SK-N-SH (cell line): ENCODE results near the gene TRIM72. TPM values are rescaled to one million over a fixed set of nuclear protein-coding genes. Genes with fewer than 3 reads are reported as not detected.

Experiments used
- CTCF ChIA-PET: fragments of 300-600, 350-600 bp; formaldehyde crosslinking; extraction: SDS; loops from one replicate; lab custom pipeline; 2021; lab: Yijun Ruan, JAX
- POLR2A ChIA-PET: fragments of 350-600 bp; sonication (Branson Sonifier 250); formaldehyde crosslinking; extraction: SDS; loops from one replicate; lab custom pipeline; 2020; ENCODE audit warnings: antibody characterized with exemption, inconsistent platforms; lab: Yijun Ruan, JAX
- DNase-seq: peaks from one replicate; pipeline ENCODE4 v3.0.0; 2012
- H2AFZ ChIP-seq: fragments of 200-600 bp; sonication (generic); 2 replicates; pipeline ENCODE4 v1.8.1; 2016; ENCODE audit warnings: antibody characterized with exemption, mild to moderate bottlenecking, low read depth
- H3F3A ChIP-seq: fragments of 200-600 bp; sonication (generic); replicated peaks from 2 replicates; pipeline ENCODE3; 2016; ENCODE audit warnings: antibody characterized with exemption, mild to moderate bottlenecking; ENCODE audit not compliant: insufficient read depth
- H3K27ac ChIP-seq, 2 experiments: fragments of 200-500 bp in 1 of 2; fragments of 200-600 bp in 1 of 2; sonication (Bioruptor generic) in 1 of 2; sonication (generic), shearing (Covaris generic) in 1 of 2; 2 replicates each; pipeline versions ENCODE4 v1.5.1 to v1.6.1; 2014 to 2016; ENCODE audit warnings: low read depth in 2 of 2, inconsistent platforms in 1 of 2, low read length in 1 of 2, mild to moderate bottlenecking in 1 of 2, mixed read lengths in 1 of 2
- H3K27me3 ChIP-seq: fragments of 200-600 bp; sonication (generic), shearing (Covaris generic); 2 replicates; pipeline ENCODE4 v1.6.1; 2016; ENCODE audit warnings: mixed run types; ENCODE audit not compliant: insufficient read depth
- H3K36me3 ChIP-seq, 2 experiments: fragments of 200-500 bp in 1 of 2; fragments of 200-600 bp in 1 of 2; sonication (Bioruptor generic) in 1 of 2; sonication (generic) in 1 of 2; replicated peaks in 1 of 2; 2 replicates each; pipeline versions ENCODE3 to v1.5.1; 2014 to 2016; ENCODE audit warnings: low read length in 1 of 2, mild to moderate bottlenecking in 1 of 2; ENCODE audit not compliant: insufficient read depth in 2 of 2, control insufficient read depth in 1 of 2
- H3K4me1 ChIP-seq, 2 experiments: fragments of 200-500 bp in 1 of 2; fragments of 200-600 bp in 1 of 2; sonication (Bioruptor generic) in 1 of 2; sonication (generic), shearing (Covaris generic) in 1 of 2; 2 replicates each; pipeline versions ENCODE4 v1.5.1 to v1.6.1; 2014 to 2016; ENCODE audit warnings: low read depth in 1 of 2, low read length in 1 of 2, mixed run types in 1 of 2; ENCODE audit not compliant: insufficient read depth in 2 of 2, control insufficient read depth in 1 of 2
- H3K4me2 ChIP-seq: fragments of 200-600 bp; sonication (generic), shearing (Covaris generic); 2 replicates; pipeline ENCODE4 v1.6.1; 2017; ENCODE audit warnings: mixed run types
- H3K4me3 ChIP-seq, 2 experiments: fragments of 200-500 bp in 1 of 2; fragments of 200-600 bp in 1 of 2; sonication (Bioruptor generic) in 1 of 2; sonication (generic), shearing (Covaris generic) in 1 of 2; 2 replicates each; pipeline versions ENCODE4 v1.5.1 to v1.8.1; 2014 to 2016; ENCODE audit warnings: low read depth in 2 of 2, inconsistent platforms in 1 of 2, low read length in 1 of 2, mild to moderate bottlenecking in 1 of 2, mixed read lengths in 1 of 2, moderate library complexity in 1 of 2
- H3K79me2 ChIP-seq: fragments of 200-600 bp; sonication (generic); 2 replicates; pipeline ENCODE4 v1.8.1; 2017; ENCODE audit warnings: mild to moderate bottlenecking; ENCODE audit not compliant: insufficient read depth
- H3K9ac ChIP-seq: fragments of 200-600 bp; sonication (generic); 2 replicates; pipeline ENCODE4 v1.6.1; 2017; ENCODE audit warnings: mixed run types
- H3K9me2 ChIP-seq: fragments of 200-600 bp; sonication (generic); 2 replicates; pipeline ENCODE4 v1.6.1; 2017; ENCODE audit warnings: mixed run types
- H3K9me3 ChIP-seq: fragments of 200-600 bp; sonication (generic); 2 replicates; pipeline ENCODE4 v1.6.1; 2017; ENCODE audit warnings: mixed run types, mild to moderate bottlenecking, moderate library complexity
- H4K20me1 ChIP-seq: fragments of 200-600 bp; sonication (generic); 2 replicates; pipeline ENCODE4 v1.6.1; 2017; ENCODE audit warnings: mild to moderate bottlenecking, mixed run types; ENCODE audit not compliant: insufficient read depth
- CHD2 ChIP-seq: fragments of 150-350 bp; IDR thresholded peaks from 2 replicates; pipeline ENCODE4 v1.6.1; 2018; ENCODE audit warnings: low read length; ENCODE audit not compliant: partially characterized antibody
- EP300 ChIP-seq, 2 experiments: IDR thresholded peaks; 2 replicates each; pipeline versions ENCODE4 v1.4.0 to v1.6.1; 2012; ENCODE audit warnings: borderline replicate concordance in 1 of 2, low read depth in 1 of 2, low read length in 1 of 2
- GABPA ChIP-seq: IDR thresholded peaks from 2 replicates; pipeline ENCODE4 v1.4.0; 2012; ENCODE audit warnings: low read depth, mild to moderate bottlenecking
- MXI1 ChIP-seq: IDR thresholded peaks from 2 replicates; pipeline ENCODE4 v1.6.1; 2012; ENCODE audit warnings: mild to moderate bottlenecking, low read depth, low read length, improper control_type of control experiment
- NRF1 ChIP-seq: IDR thresholded peaks from 2 replicates; pipeline ENCODE4 v1.6.1; 2012; ENCODE audit warnings: low read depth, mild to moderate bottlenecking, low read length
- RCOR1 ChIP-seq: fragments of 150-350 bp; IDR thresholded peaks from 2 replicates; pipeline ENCODE4 v1.6.1; 2017; ENCODE audit warnings: antibody characterized with exemption, low read length
- RXRA ChIP-seq: IDR thresholded peaks from 2 replicates; pipeline ENCODE4 v1.4.0; 2012; ENCODE audit warnings: low read depth, mild to moderate bottlenecking, borderline replicate concordance
- SIN3A ChIP-seq: IDR thresholded peaks from 2 replicates; pipeline ENCODE4 v1.6.1; 2012; ENCODE audit warnings: low read depth, mild to moderate bottlenecking, low read length, moderate library complexity, borderline replicate concordance
- SMC3 ChIP-seq: IDR thresholded peaks from 2 replicates; pipeline ENCODE4 v1.6.1; 2012; ENCODE audit warnings: low read depth, low read length, improper control_type of control experiment
- TAF1 ChIP-seq: IDR thresholded peaks from 2 replicates; pipeline ENCODE4 v1.6.1; 2012; ENCODE audit warnings: low read depth, mild to moderate bottlenecking, low read length, moderate library complexity, borderline replicate concordance
- TEAD4 ChIP-seq: IDR thresholded peaks from 2 replicates; pipeline ENCODE4 v1.4.0; 2012; ENCODE audit warnings: mild to moderate bottlenecking, borderline replicate concordance; ENCODE audit not compliant: insufficient read depth
- WGBS: methylation state at CpG from one replicate; pipeline ENCODE4 v1.1.6; 2017; ENCODE audit warnings: low lambda C conversion rate; 5-methylcytosine and 5-hydroxymethylcytosine counted together
- polyA plus RNA-seq, 3 experiments: library from polyadenylated mRNA; depleted of rRNA; stranded (reverse); fragments of >200 nt; gene quantifications; 2 replicates each; pipeline ENCODE4 v1.2.3, GENCODE V29; 2012
- TF ChIP-seq, protein P1 (sequence below): IDR thresholded peaks from 2 replicates; pipeline ENCODE4 v1.6.1; 2012; ENCODE audit warnings: mild to moderate bottlenecking, low read depth, low read length, moderate library complexity
- TF ChIP-seq, protein P2 (sequence below): IDR thresholded peaks from 2 replicates; pipeline ENCODE4; 2012
- TF ChIP-seq, protein P3 (sequence below): fragments of 150-350 bp; IDR thresholded peaks from 2 replicates; pipeline ENCODE4 v1.6.1; 2017; ENCODE audit warnings: antibody characterized with exemption, low read length, low read depth, borderline replicate concordance
- TF ChIP-seq, protein P4 (sequence below): IDR thresholded peaks from 2 replicates; pipeline ENCODE4 v1.4.0; 2012; ENCODE audit warnings: low read depth

Gene TRIM72
- polyA plus RNA-seq, 1 of the 3 experiments (the other 2 are of a cell fraction) = under 0.01 TPM

DNA sequence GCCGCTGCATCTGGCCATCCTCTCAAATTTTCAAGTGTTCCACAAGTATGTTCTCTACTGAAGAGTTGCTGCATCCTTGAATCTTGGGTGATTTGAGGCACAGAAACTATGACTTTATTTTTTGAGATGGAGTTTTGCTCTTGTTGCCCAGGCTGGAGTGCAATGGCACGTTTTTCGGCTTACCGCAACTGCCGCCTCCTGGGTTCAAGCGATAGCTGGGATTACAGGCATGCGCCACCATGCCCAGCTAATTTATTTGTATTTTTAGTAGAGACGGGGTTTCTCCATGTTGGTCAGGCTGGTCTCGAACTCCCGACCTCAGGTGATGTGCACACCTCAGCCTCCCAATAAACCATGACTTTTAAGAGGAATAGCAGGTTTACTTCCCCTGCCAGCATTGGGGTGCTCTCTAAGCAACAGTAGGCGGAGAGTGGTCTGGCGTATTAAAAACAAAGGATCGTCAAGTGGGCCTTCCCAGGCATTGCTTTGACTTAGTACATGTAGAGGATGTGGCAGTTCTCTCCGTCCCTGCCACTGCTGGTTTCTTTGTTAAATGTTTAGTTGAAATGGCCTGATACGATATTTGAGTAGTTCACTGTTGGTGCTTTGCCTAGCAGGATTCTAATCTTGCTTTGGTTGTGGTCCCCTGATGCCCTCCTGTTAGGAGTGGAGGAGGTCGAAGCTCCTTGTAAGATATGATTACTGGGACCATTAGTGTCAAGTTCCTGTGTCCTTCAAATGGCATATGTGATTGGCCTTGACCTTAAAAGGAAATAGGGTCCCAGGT, 20.9 kb upstream of the TRIM72 start (continued):
- TF ChIP-seq, protein P1, sequence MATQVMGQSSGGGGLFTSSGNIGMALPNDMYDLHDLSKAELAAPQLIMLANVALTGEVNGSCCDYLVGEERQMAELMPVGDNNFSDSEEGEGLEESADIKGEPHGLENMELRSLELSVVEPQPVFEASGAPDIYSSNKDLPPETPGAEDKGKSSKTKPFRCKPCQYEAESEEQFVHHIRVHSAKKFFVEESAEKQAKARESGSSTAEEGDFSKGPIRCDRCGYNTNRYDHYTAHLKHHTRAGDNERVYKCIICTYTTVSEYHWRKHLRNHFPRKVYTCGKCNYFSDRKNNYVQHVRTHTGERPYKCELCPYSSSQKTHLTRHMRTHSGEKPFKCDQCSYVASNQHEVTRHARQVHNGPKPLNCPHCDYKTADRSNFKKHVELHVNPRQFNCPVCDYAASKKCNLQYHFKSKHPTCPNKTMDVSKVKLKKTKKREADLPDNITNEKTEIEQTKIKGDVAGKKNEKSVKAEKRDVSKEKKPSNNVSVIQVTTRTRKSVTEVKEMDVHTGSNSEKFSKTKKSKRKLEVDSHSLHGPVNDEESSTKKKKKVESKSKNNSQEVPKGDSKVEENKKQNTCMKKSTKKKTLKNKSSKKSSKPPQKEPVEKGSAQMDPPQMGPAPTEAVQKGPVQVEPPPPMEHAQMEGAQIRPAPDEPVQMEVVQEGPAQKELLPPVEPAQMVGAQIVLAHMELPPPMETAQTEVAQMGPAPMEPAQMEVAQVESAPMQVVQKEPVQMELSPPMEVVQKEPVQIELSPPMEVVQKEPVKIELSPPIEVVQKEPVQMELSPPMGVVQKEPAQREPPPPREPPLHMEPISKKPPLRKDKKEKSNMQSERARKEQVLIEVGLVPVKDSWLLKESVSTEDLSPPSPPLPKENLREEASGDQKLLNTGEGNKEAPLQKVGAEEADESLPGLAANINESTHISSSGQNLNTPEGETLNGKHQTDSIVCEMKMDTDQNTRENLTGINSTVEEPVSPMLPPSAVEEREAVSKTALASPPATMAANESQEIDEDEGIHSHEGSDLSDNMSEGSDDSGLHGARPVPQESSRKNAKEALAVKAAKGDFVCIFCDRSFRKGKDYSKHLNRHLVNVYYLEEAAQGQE = no peak
- no peak for TF ChIP-seq CHD2

DNA sequence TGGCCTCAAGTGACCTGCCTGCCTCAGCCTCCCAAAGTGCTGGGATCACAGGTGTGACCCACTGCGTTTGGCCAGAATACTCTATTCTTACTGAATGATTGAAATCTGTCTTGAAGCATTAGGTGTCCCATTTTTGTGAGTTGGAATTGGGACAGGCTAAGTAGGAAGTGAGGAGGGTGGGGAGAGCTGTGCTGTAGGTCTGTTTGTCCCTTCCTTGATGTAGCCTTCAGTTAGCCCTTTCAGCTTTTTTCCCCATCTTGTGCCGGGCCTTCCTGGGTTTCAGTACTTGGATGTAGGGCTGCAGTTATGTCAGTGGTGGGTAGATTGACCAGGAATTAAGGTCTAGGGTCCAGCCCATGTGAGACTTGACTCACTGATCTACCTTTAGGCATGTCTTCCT, 20.0 kb upstream of the TRIM72 start:
- Histone ChIP-seq H2AFZ (no peak overlapping the region), H3K9me2 (no peaks in the 10 kb centered on the region), H3K9me3 (no peaks in the 10 kb centered on the region), H3K27ac (no peak overlapping the region), H3K27me3 (no peaks in the 10 kb centered on the region), H3K79me2 (peaks cover 43% of the 10 kb centered on the region), H3K4me3 (no peak overlapping the region), H3K36me3 (peaks cover 70 to 71% of the 10 kb centered on the region in 2 experiments), H3K9ac (no peak overlapping the region), H4K20me1 (peaks cover 100% of the 10 kb centered on the region), H3K4me2 (no peak overlapping the region), H3F3A (peaks cover 79% of the 10 kb centered on the region), H3K4me1 (no peaks in the 10 kb centered on the region)
- no peak for TF ChIP-seq CHD2
- TF ChIP-seq SIN3A = no peak
- TF ChIP-seq, protein P2, sequence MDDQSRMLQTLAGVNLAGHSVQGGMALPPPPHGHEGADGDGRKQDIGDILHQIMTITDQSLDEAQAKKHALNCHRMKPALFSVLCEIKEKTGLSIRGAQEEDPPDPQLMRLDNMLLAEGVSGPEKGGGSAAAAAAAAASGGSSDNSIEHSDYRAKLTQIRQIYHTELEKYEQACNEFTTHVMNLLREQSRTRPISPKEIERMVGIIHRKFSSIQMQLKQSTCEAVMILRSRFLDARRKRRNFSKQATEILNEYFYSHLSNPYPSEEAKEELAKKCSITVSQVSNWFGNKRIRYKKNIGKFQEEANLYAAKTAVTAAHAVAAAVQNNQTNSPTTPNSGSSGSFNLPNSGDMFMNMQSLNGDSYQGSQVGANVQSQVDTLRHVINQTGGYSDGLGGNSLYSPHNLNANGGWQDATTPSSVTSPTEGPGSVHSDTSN = no peak
- TF ChIP-seq SMC3 = no peak
- TF ChIP-seq, protein P1 = no peak
- no peak for TF ChIP-seq MXI1
- TF ChIP-seq RCOR1 = no peak
- no peak for TF ChIP-seq RXRA
- TF ChIP-seq, protein P3, sequence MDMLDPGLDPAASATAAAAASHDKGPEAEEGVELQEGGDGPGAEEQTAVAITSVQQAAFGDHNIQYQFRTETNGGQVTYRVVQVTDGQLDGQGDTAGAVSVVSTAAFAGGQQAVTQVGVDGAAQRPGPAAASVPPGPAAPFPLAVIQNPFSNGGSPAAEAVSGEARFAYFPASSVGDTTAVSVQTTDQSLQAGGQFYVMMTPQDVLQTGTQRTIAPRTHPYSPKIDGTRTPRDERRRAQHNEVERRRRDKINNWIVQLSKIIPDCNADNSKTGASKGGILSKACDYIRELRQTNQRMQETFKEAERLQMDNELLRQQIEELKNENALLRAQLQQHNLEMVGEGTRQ = no peak
- TF ChIP-seq GABPA = no peak
- TF ChIP-seq NRF1 = no peak
- TF ChIP-seq TEAD4 = no peak
- TF ChIP-seq, protein P4, sequence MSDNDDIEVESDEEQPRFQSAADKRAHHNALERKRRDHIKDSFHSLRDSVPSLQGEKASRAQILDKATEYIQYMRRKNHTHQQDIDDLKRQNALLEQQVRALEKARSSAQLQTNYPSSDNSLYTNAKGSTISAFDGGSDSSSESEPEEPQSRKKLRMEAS = no peak
- no peak for TF ChIP-seq TAF1
- no peak for TF ChIP-seq EP300 (IDR thresholded peaks at IDR 0.05; ENCODE audit: borderline replicate concordance in 1 of 2, low read depth in 1 of 2, low read length in 1 of 2)
- POLR2A ChIA-PET = interaction anchor here (2.0 kb wide), 1 partner anchor 13 kb away, joined by 7 read pairs; no protein-coding TSS in a partner anchor
- CTCF ChIA-PET = no interaction called here
- 95% methylated on average over 2 of the region's 2 CpGs for WGBS
- no peak for DNase-seq
